Parathyroid adenoma (tissue), 2 donors: Measurements from ENCODE around the gene ENTPD3.

Experiments used
- H2AFZ ChIP-seq: fragments of 300-600 bp; sonication (generic); one replicate; pipeline ENCODE4 v1.7.0; 2017; ENCODE audit warnings: antibody characterized with exemption, mild to moderate bottlenecking
- H3K27ac ChIP-seq: fragments of 300-600 bp; sonication (generic); one replicate; pipeline ENCODE4 v1.7.0; 2017
- H3K27me3 ChIP-seq: fragments of 300-600 bp; sonication (generic); one replicate; pipeline ENCODE4 v1.7.0; 2017; ENCODE audit warnings: low read length; ENCODE audit not compliant: control insufficient read depth, insufficient read depth
- H3K36me3 ChIP-seq: fragments of 300-600 bp; sonication (generic); one replicate; pipeline ENCODE4 v1.7.0; 2017; ENCODE audit warnings: low read length; ENCODE audit not compliant: control insufficient read depth, insufficient read depth
- H3K4me1 ChIP-seq: fragments of 300-600 bp; sonication (generic); one replicate; pipeline ENCODE4 v1.7.0; 2017; ENCODE audit warnings: control low read depth
- H3K4me2 ChIP-seq: fragments of 300-600 bp; sonication (generic); one replicate; pipeline ENCODE4 v1.7.0; 2017; ENCODE audit warnings: low read length
- H3K4me3 ChIP-seq: fragments of 300-600 bp; sonication (generic); one replicate; pipeline ENCODE4 v1.7.0; 2017; ENCODE audit warnings: low read depth, low read length
- H3K79me2 ChIP-seq: fragments of 300-600 bp; sonication (generic); one replicate; pipeline ENCODE4 v1.7.0; 2017; ENCODE audit warnings: control low read depth
- H3K9ac ChIP-seq: fragments of 300-600 bp; sonication (generic); one replicate; pipeline ENCODE4 v1.7.0; 2017; ENCODE audit warnings: mild to moderate bottlenecking
- H3K9me3 ChIP-seq: fragments of 300-600 bp; sonication (generic); one replicate; pipeline ENCODE4 v1.7.0; 2017; ENCODE audit warnings: low read length; ENCODE audit not compliant: control insufficient read depth
- CTCF ChIP-seq: fragments of 300-600 bp; sonication (generic); IDR thresholded peaks from one replicate; pipeline ENCODE4 v1.7.0; 2017; ENCODE audit warnings: antibody characterized with exemption, mild to moderate bottlenecking
- donor health status: primary hyperparathyroidism.

The ENTPD3 gene

DNA sequence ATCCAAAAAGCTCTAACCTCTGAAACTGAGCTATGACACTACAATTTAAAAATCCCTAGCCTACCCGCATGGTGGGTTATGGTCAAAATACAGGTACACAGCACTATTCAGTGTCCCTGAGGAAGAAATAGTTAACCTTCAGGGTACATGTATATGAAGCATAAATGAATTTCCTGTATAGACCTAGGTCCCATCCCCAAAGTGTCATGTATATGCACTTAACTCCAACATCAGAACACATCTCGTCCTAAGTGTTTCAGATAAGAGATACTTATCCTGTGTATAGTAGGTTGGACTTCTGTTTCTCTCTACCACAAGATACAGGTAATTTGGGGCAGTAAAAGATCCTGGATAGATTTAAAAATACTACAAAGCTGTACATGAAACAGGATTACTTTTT lies 76.6 kb downstream of the ENTPD3 start:
- Histone ChIP-seq H2AFZ (no peak overlapping the region), H3K9ac (no peak overlapping the region), H3K36me3 (no peaks in the 10 kb centered on the region), H3K79me2 (no peaks in the 10 kb centered on the region), H3K4me2 (no peak overlapping the region), H3K4me3 (no peak overlapping the region), H3K4me1 (peaks cover under 1% of the 10 kb centered on the region), H3K9me3 (no peaks in the 10 kb centered on the region), H3K27ac (no peak overlapping the region), H3K27me3 (no peaks in the 10 kb centered on the region)
- no peak for TF ChIP-seq CTCF

- Histone ChIP-seq H3K27ac (no peak overlapping the region), H3K4me2 (no peak overlapping the region), H3K9ac (no peak overlapping the region), H3K4me1 (no peaks in the 10 kb centered on the region), H3K36me3 (no peaks in the 10 kb centered on the region), H3K27me3 (no peaks in the 10 kb centered on the region), H2AFZ (no peak overlapping the region), H3K4me3 (no peak overlapping the region), H3K9me3 (no peaks in the 10 kb centered on the region), H3K79me2 (no peaks in the 10 kb centered on the region)
- TF ChIP-seq CTCF, result no peak
These were observed 77.5 kb downstream of the ENTPD3 start for GRCh38 chr3:40464339-40465110.

DNA sequence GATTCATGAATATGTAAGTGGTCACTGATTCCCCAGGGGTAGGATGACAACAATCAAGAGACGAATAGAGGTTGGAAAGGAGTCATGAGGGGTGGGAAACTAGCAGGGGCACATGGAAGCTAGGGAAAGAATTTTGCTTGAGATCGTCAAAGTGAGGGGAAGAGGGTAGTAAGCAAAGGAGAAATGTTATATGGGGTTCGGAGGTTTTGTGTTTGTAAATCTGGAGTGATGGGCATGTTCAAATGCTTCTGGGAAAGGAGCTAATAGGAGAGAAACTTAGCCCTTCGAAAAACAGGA lies 78.1 kb downstream of the ENTPD3 start:
- H3K4me2 ChIP-seq, result no peak overlapping the region
- H3K79me2 ChIP-seq, result no peaks in the 10 kb centered on the region
- no peaks in the 10 kb centered on the region for H3K4me1 ChIP-seq
- H2AFZ ChIP-seq, result no peak overlapping the region
- H3K27ac ChIP-seq, result no peak overlapping the region
- no peak overlapping the region for H3K4me3 ChIP-seq
- no peak overlapping the region for H3K9ac ChIP-seq
- no peaks in the 10 kb centered on the region for H3K27me3 ChIP-seq
- H3K9me3 ChIP-seq, result no peaks in the 10 kb centered on the region
- no peak for TF ChIP-seq CTCF
- no peaks in the 10 kb centered on the region for H3K36me3 ChIP-seq

DNA sequence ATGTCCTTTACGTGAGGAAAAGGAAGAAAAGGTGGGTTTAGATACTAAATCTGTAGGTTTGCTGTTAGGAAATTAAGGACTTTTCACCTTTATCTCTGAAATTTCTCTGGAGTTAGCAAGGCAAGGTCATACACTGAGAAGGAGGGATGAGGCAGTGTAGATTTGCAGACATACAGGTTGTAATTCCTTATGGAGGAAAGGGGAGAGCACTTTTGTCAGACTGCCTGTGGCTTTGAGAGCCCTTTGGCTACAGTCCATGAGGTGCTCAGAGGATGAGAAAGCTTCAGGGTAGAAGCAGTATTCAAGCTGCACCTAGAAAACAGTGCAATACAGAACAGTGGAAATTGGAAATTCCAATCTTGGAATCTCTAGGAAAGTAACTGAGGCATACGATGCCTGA lies 78.5 kb downstream of the ENTPD3 start:
- no peaks in the 10 kb centered on the region for H3K4me1 ChIP-seq
- H3K9me3 ChIP-seq, result no peaks in the 10 kb centered on the region
- no peaks in the 10 kb centered on the region for H3K79me2 ChIP-seq
- H2AFZ ChIP-seq, result no peak overlapping the region
- no peak overlapping the region for H3K9ac ChIP-seq
- no peak overlapping the region for H3K4me3 ChIP-seq
- H3K27me3 ChIP-seq, result no peaks in the 10 kb centered on the region
- TF ChIP-seq CTCF, result no peak
- H3K4me2 ChIP-seq, result no peak overlapping the region
- no peak overlapping the region for H3K27ac ChIP-seq
- H3K36me3 ChIP-seq, result no peaks in the 10 kb centered on the region

GRCh38 chr3:40468018-40468417 lies 81.0 kb downstream of the ENTPD3 start:
- H3K9ac ChIP-seq, result no peak overlapping the region
- H2AFZ ChIP-seq, result no peak overlapping the region
- no peak overlapping the region for H3K4me3 ChIP-seq
- no peak overlapping the region for H3K4me2 ChIP-seq
- H3K27ac ChIP-seq, result no peak overlapping the region
- no peaks in the 10 kb centered on the region for H3K4me1 ChIP-seq
- no peaks in the 10 kb centered on the region for H3K36me3 ChIP-seq
- no peaks in the 10 kb centered on the region for H3K27me3 ChIP-seq
- no peaks in the 10 kb centered on the region for H3K9me3 ChIP-seq
- H3K79me2 ChIP-seq, result no peaks in the 10 kb centered on the region
- TF ChIP-seq CTCF, result no peak
